ENCODE results near the gene CHKA.

CHKA gene

DNA sequence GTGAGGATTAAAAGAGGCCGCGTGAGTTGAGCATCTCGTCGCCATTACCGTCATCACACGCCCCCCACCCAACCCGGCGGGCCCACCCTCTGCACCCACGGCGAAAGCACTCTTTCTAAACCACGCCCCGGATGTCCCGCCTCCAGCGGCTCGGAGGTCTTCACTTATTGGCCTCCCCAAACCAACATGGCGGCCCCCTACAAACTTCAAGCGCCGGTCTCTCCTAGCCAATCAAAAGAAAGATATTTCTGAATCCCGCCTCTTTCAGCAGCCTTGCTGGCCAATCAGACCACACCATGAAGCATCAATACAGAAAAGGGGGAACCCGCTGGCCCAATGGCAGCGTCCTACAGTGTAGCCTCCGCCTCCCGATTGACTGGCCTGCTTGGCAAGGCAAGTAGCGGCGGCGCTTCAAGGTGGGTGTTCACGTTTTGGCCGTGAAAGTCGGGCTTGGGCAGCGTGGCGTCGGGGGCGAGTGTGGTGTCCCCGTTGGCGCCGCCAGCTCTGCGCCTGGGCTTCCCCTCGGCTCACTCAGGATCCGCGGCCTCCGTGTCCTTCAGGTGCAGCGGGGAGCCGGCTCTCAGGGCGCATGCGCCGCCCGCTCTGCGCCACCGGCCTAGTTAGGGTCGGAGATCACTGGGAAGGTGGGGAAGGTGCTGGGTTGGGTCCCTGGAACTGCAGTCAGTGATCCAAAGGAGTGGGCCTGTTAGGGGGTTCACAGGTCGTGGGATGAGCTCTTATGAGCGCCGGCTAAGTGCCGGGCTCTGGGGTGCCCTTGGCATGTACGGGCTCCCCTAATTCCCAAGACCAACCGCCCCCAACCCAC, 90.7 kb downstream of the CHKA start, which contains the start of gene NDUFS8:
TSS of gene NDUFS8 (plus strand) at position 364 of the 826 bp plus-strand sequence. CDS start 1,471 bp downstream, outside the sequence.
- peak; percentile 99 for DNase-seq

DNA sequence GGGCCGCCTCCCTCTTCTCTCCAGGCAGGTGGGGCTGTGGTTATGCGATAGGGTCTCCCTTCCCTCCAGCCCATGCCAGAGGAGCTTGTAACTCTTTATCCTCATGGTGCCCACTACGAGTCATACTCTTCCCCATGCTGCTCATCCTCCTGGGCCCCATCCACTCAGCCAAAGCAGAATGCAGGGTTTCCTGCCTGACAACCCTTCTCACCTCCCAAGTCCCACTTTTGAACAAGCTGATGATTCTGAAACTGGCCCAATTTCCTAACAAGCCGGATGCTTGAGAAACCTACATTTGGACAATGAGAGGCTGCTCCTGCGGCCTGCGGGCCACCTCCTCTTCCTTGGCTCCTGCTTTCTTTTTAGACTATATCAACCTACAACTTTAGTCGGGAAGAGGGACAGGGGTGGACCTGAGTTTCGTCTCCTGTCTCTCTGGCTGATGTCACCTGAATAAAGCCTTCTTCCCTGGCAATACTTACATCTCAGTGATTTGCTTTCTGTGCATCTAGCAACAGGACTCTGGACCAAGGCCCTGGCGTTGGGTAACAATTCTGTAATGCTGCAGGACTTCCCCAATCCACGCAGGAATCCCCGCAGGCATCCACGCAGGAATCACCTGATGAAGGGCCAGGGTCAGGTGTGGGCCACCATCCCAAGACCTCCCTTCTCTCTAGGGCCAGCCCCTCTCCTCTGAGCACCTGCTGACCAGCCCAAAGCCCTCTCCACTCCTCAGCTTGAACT, 92.2 kb downstream of the CHKA start:
- no peak for DNase-seq

DNA sequence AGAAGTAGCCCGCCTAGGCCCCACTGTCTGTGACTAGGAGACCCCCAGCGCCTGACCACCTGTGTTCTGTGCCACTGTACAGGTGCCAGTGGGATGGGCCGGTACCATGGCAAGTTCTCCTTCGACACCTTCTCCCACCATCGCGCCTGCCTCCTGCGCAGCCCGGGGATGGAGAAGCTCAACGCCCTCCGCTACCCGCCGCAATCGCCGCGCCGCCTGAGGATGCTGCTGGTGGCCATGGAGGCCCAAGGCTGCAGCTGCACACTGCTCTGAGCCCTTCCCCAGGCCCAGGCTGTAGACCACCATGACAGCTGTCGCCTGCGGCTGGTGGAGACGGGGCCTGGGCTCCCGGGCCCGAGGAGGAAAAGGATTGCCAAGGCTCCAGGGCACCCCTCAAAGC, 93.5 kb downstream of the CHKA start:
- no peak for DNase-seq

DNA sequence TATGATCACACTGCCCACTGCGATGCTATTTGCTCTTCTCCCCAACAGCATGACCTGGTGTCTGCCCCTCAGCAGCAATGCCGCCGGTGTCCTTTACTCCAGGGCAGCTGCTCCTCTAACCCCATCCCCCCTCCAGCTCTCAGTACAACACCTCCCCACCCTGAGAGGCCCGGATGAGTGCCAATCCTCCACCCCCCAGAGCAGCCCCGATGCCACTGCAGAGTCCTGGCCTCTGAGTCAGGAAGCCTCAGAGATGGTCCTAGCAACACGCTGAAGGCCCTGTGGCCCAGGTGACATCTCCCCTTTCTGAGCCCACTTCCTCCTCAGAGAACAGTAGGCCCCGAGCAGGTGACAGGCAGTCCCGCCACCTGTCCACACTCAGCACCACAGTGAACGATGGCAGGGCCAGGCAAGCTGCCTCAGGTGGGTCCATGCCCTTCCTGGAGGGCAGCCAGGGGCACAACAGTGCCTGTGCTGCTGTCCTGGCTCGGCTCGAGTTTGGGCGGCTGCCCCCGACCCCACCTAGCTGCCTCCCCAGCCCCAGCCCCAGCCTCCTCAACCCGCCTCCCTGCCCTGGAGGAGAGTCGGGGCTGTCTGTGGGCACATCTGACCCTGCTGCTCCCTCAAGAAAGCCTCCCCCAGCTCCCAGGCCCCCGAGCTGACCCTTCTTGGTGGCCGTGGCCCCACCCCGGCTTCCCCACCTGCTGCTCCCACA, 94.6 kb downstream of the CHKA start:
- no peak for DNase-seq

DNA sequence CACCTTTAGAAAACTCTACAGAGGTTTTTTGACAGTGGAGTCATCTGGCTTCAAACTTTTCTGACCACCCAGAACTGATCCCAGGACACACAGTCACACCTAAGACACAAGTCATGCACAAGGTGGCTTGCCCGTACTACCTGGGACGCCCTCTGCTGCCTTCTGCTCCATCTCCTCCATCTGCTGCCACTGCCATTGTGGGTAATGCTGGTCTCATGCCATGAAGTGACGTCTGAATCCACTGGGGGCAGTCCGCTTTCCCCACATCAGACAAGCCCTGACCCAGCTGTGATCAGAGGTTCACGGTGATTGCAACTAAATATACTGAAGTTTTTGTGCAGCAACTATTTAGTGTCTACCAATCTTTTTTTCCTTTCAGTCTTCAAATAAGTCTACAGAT, 96.1 kb downstream of the CHKA start:
- DNase-seq: no peak

DNA sequence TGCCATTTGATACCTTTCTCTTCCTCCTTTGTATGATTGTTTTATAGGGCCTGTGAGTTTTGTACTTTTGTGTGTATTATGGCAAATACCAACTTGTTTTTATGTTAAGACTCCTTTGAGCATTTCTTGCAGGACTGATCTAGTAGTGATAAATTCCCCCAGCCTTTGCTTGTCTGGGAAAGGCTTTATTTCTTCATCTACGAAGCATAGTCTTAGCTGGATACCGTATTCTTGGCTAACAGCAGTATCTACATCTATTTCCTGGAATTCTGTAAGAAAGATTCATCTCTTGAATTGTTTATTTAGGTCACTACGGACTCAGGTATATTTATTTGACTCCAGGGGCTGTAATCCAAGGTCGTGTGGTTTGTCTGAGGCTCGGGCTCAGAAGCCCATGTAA, 96.7 kb downstream of the CHKA start:
- no peak for DNase-seq

DNA sequence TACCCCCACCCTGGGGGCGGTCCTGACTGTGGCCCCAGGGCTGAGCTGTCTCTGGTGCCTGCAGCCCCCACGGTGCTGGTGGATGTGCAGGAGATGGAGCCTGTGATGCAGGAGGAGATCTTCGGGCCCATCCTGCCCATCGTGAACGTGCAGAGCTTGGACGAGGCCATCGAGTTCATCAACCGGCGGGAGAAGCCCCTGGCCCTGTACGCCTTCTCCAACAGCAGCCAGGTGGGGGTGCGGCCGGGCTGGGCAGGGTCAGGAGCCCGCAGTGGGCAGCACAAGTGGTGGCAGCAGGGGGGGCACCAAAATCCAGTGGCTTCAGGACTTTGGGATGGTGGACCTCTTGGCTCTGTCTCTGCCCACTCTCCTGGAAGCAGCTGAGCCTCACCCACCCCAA, 98.7 kb downstream of the CHKA start:
- no peak for DNase-seq

DNA sequence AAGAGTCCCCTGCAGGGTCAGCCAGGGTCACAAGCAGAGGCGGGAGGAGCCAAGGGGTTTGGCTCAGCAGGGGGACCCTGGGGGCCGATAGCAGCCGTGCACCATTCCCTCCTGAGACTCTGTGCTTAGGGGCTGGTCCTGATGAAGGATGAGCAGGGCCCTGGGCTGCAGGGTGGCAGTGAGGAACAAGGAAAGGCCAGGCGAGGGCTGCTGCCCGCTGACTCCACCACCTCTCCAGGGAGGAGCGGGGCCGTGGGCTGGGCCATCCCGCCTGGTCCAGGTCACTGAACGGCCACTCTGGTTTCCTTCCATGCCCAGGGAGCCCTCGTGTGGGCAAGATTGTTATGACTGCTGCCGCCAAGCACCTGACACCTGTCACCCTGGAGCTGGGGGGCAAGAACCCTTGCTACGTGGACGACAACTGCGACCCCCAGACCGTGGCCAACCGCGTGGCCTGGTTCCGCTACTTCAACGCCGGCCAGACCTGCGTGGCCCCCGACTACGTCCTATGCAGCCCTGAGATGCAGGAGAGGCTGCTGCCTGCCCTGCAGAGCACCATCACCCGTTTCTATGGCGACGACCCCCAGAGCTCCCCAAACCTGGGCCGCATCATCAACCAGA, 99.9 kb downstream of the CHKA start:
- no peak for DNase-seq

DNA sequence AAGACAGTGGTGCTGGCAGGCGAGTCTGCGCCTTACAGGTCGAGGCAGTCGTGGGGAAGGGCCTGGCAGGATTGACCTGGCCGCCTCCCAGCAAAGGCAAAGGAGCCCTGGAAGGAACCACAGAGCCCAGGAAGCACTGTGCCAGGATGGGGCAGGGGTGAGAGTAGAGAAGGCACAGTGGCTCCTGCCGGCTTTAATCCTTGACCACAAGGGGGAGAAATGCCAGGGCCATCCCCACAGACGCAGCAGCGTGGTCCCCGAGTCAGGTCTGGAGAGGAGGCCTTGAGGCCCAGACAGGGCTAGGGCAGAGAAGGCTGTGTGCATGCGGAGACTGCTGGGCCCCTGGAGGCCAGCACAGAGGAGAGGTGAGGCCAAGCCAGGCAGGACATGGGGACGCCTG, 100.6 kb downstream of the CHKA start:
- no peak for DNase-seq

DNA sequence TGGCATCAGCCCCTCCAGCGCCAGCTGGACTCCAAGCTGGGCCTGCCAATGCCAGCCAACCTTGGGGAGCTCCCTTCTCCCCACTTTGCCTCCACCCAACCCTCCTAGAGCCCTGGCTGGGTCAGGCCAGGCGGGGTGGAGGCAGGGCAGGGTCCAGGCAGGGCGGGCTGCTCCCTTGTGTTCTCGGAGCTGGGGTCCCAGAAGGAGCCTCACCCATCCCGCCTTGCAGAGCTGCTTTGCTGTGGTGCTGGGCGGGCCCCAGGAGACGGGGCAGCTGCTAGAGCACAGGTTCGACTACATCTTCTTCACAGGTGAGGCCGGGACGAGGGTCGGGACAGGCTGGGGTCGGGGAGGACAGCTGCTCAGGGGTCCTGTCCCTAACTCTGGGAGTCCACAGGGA, 101.7 kb downstream of the CHKA start:
- DNase-seq: no peak

DNA sequence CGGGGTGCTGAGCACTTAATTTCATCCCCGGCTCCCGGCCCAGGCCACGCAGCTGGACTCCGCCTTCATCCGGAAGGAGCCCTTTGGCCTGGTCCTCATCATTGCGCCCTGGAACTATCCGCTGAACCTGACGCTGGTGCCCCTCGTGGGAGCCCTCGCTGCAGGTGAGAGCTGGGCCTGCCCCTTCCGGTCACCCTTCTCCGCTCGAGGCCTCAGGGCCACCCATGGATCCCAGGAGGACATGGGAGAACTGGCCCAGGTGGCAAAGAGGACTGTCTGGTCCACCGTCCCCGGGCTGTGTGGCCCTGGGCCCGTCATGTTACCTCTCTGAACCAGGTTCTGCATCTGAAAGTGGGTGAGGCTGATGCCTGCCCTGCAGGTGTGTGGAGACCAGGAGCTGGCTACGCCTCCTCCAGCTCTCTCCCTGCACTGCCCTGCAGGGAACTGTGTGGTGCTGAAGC, 102.4 kb downstream of the CHKA start:
- no peak for DNase-seq

DNA sequence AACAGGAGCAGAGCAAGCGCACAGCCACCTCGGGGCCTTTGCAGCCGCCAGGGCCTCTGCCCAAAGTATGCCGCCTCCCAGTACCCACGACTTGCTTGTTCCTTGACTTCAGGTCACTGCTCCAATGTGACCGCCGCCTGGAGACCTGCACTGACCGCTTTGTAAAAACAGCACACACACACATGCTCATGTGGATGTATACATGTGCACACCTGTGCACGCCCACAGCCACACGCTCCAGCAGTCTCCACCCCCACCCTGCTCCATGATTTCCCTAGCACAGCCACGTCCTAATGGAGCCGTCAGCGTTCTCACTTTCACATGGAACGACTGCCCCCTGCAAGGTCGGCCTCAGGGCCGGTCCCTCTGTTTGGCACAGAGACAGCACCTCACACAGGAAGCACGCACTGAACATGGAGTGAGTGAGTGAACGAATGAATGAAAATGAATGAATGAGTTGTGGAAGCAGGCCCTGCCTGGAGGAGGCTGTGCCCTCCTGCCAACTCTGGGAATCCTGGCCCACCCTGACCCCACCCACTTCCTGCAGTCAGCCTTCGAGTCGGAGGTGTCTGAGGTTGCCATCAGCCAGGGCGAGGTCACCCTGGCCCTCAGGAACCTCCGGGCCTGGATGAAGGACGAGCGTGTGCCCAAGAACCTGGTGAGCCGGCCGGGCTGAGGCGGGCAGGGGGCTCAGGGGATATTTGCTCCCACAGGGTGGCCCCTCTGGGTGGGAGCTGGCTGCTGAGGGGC, 103.0 kb downstream of the CHKA start:
- no peak for DNase-seq

DNA sequence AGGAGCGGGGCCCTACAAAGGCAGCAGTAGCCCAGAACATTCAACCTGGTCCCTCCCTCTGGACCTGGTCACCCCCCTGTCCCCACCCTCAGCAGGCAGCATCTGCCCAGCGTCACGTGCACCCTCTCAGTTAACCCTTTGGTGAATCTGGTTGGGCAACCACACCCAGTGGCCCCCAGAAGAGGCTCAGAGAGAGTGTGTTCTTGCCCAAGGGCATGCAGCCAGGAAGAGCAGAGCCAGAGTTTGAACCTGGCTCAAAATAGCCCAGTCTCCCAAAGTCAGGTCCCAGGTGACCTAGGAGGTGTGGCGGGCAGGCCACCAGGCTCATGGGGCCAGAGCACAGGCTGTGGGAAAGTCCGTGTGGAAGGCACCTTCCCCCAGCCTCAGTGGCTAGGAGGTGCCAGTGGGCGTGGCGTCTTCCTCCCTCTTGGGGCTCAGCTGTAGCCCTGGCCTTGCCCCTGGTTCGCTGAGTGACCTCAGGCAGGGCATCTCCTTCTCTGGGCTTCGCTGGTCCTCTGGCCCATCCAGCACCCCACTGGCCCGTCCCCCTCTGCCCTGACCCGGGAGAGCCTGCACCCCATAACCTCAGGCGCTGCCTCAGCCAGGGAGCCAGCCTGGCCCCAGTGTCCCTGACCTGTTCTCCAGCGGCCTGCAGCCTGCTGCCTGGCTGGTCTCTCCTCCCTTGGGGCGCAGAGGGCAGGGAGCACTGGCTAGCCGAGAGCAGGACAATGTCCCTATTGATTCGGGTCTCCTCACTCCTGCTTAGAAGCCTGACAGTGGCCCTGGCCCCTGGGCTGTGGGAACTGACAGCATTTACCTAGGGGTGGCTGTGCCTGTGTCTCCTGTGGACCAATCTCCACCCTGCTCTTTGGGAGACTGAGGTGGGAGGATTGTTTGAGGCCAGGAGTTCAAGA, 104.0 kb downstream of the CHKA start:
- DNase-seq: no peak

DNA sequence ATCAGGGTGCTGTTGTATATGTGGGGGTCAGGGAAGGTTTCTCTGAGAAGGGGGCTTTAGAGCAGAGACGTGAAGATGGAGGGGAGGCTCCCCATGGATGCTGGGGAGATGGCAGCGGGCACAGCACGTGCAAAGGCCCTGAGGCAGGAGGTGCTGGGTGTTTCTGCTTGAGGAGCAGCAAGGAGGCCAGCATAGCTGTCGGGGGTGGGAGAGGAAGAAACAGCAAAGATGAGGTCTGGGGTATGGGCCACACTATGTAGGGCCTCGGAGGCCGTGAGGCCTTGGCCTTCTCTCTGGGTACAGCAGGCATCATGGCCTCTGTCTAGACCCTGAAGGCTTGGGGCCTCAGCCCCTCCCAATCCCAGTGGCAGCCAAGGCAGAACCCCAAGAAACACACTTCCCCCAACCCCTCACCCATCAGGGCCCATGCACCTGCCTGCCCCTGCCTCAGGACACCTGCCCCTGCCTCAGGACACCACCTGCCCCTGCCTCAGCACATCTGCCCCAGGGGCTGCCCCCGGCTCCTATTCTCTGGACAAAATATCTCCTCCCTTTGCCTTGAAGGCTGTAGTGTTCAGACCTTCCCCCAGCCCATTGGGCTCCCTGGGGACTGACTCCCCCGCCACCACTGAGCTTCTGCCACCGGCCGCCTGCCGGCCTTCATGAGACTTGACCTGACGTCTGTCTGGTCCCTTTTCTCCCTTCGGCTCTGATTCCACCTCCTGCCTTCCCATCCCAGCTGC, 104.9 kb downstream of the CHKA start:
- DNase-seq: no peak

DNA sequence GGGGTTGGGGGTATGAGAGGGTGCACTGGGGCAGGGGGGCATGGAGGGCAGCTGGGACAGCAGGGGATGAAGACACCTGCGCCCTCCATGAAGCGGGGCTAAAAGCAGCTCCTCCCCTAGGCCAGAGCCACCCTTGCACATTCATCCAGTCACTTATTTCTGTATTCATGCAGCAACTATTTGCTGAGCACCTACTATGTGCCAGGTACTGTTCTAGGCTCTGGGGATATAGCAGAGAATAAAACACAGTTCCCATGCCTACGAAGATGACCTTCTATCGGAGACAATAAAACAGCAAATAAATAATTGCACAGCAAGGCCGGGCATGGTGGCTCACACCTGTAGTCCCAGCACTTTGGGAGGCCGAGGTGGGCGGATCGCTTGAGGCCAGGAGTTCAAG, 105.7 kb downstream of the CHKA start:
- no peak for DNase-seq

DNA sequence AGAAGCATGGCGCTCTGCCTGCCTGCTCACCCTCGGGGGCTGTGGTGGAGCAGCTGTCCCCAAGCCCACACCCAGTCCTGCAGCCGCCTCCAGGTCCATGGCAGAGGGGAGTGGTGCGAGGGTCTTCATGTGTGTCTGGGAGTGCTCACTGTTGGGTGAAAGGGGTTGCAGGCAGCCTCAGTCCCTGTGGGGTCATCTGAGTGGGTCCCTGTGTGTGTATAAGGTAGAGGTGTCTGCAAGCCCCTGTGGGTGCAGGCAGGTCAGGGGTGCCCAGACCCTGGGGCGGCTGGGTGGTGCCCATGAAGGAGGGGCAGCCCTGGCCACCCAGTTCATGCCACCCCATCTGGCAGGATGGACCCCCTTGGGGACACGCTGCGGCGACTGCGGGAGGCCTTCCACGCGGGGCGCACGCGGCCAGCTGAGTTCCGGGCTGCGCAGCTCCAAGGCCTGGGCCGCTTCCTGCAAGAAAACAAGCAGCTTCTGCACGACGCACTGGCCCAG, 106.2 kb downstream of the CHKA start:
- no peak for DNase-seq

DNA sequence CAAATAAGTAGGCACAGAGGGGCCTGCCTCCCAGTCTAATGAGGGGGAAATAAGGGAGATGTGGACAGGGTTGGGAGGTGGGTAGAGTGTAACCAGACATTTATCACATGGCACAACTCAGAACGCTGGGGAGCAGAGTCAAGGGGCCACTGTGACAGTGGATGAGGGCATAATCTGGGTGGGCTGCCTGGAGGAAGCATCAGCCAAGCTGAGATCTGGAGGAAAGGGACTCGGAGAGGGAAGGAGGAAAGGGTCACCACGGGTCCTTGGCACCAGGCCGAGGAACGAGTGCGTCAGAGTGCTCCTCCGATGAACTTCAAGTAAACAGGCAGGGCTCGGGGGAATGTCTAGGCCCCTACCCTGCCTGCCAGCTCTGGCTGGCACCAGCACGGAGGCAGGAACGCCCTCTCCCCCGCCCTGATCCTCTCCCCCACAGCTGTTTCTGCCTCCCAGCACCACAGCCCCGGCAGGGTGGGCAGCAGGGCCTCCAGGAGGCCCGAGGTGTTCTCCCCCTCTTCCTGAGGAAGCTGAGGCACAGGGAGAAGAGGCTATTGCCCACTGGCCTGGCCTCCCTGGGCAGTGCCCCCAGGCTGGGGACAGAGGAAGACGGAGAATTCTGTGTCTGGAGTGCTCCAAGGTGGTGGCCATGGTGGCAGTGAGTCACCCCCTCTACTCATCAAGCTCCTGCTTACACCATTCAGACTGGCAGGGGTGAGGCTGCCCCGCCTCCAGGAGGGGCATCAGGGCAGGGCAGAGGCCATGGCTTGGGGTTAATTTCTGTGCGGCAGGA, 106.8 kb downstream of the CHKA start:
- no peak for DNase-seq

DNA sequence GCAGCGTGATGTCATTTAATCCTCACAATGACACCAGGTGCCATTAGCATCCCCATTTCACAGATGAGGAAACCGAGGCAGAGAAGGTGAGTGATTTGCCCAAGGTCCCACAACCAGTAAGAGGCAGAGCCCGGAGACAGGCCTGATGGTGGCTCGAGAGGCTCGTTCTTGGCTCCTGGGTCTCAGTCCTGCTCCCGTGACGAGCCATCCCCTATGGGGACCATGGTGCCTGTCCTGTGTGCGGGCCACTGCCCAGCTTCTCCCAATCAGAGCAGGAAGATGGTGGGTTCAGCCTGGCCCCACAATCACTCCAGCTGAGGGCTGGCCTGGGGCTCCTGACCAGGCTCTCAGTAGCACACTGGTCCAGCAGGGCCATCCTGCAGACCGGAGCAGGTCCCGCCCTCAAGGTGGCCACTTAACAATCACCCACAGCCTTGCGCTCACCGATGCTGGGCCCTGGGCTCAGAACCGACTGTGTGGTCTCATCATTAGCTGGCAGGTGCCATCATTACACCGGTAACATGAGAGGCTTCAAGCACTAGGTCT, 107.5 kb downstream of the CHKA start:
- no peak for DNase-seq
